H9 (cell line): ENCODE data around the gene KRTAP26-1. TPM values are rescaled to one million over a fixed set of nuclear protein-coding genes. Genes with fewer than 3 reads are reported as not detected.

ENCODE experiments used
- DNase-seq: peaks from one replicate; pipeline ENCODE4 v3.0.0-alpha.2; 2017
- H2AFZ ChIP-seq: one replicate; pipeline ENCODE4 v1.6.1; 2013; ENCODE audit warnings: mild to moderate bottlenecking, low read length, control low read depth, moderate library complexity
- H2AK5ac ChIP-seq: 2 replicates; pipeline ENCODE4 v1.6.1; 2013; ENCODE audit warnings: low read length, control low read depth, mixed read lengths; ENCODE audit not compliant: insufficient read length
- H2BK120ac ChIP-seq: one replicate; pipeline ENCODE4 v1.6.1; 2013; ENCODE audit warnings: low read depth, mild to moderate bottlenecking, low read length, control low read depth, inconsistent platforms; ENCODE audit not compliant: poor library complexity, severe bottlenecking
- H2BK12ac ChIP-seq: 2 replicates; pipeline ENCODE4 v1.6.1; 2013; ENCODE audit warnings: low read length, control low read depth, mixed read lengths, low read depth; ENCODE audit not compliant: insufficient read length
- H2BK15ac ChIP-seq: 2 replicates; pipeline ENCODE4 v1.6.1; 2013; ENCODE audit warnings: low read depth, low read length, control low read depth
- H2BK20ac ChIP-seq: one replicate; pipeline ENCODE4 v1.6.1; 2013; ENCODE audit warnings: low read depth, mild to moderate bottlenecking, low read length, control low read depth, inconsistent platforms; ENCODE audit not compliant: poor library complexity, severe bottlenecking
- H2BK5ac ChIP-seq: 2 replicates; pipeline ENCODE4 v1.6.1; 2013; ENCODE audit warnings: low read length, control low read depth, mixed read lengths; ENCODE audit not compliant: insufficient read length
- H3K14ac ChIP-seq: 2 replicates; pipeline ENCODE4 v1.6.1; 2013; ENCODE audit warnings: low read length, control low read depth; ENCODE audit not compliant: insufficient read depth
- H3K18ac ChIP-seq: 2 replicates; pipeline ENCODE4 v1.6.1; 2013; ENCODE audit warnings: low read depth, mild to moderate bottlenecking, mixed read lengths, low read length, control low read depth; ENCODE audit not compliant: insufficient read length
- H3K23ac ChIP-seq: 2 replicates; pipeline ENCODE4 v1.6.1; 2013; ENCODE audit warnings: low read length, control low read depth, mixed read lengths, low read depth; ENCODE audit not compliant: insufficient read length
- H3K23me2 ChIP-seq: 2 replicates; pipeline ENCODE4 v1.6.1; 2013; ENCODE audit warnings: low read depth, mild to moderate bottlenecking, mixed read lengths, low read length, control low read depth; ENCODE audit not compliant: insufficient read length, poor library complexity, severe bottlenecking
- H3K27ac ChIP-seq: 2 replicates; pipeline ENCODE4 v1.5.1; 2013; ENCODE audit warnings: low read length, control low read depth, mixed read lengths, low read depth; ENCODE audit not compliant: insufficient read length
- H3K27me3 ChIP-seq: 2 replicates; pipeline ENCODE4 v1.6.1; 2013; ENCODE audit warnings: low read length, control low read depth, inconsistent platforms; ENCODE audit not compliant: insufficient read depth
- H3K4ac ChIP-seq: 2 replicates; pipeline ENCODE4 v1.6.1; 2013; ENCODE audit warnings: low read depth, mild to moderate bottlenecking, control low read depth, inconsistent platforms, low read length, moderate library complexity
- H3K4me1 ChIP-seq: 2 replicates; pipeline ENCODE4 v1.6.1; 2013; ENCODE audit warnings: low read length, control low read depth, inconsistent platforms; ENCODE audit not compliant: insufficient read depth
- H3K4me2 ChIP-seq: 2 replicates; pipeline ENCODE4 v1.6.1; 2013; ENCODE audit warnings: low read length, control low read depth, mixed read lengths; ENCODE audit not compliant: insufficient read length, insufficient read depth
- H3K56ac ChIP-seq: 2 replicates; pipeline ENCODE4 v1.6.1; 2013; ENCODE audit warnings: low read depth, mild to moderate bottlenecking, mixed read lengths, low read length, control low read depth; ENCODE audit not compliant: insufficient read length
- H3K79me1 ChIP-seq: 2 replicates; pipeline ENCODE4 v1.6.1; 2013; ENCODE audit warnings: low read depth, mild to moderate bottlenecking, moderate library complexity, low read length, control low read depth, inconsistent platforms; ENCODE audit not compliant: insufficient read depth, poor library complexity, severe bottlenecking
- H3K79me2 ChIP-seq: 2 replicates; pipeline ENCODE4 v1.6.1; 2013; ENCODE audit warnings: low read length, control low read depth, inconsistent platforms; ENCODE audit not compliant: insufficient read depth
- H3K9ac ChIP-seq: 2 replicates; pipeline ENCODE4 v1.6.1; 2013; ENCODE audit warnings: low read length, control low read depth, mixed read lengths; ENCODE audit not compliant: insufficient read length; ENCODE audit errors: extremely low read depth
- H3K9me3 ChIP-seq: one replicate; pipeline ENCODE4 v1.6.1; 2013; ENCODE audit warnings: low read depth, low read length, inconsistent platforms; ENCODE audit not compliant: control insufficient read depth
- H3T11ph ChIP-seq: one replicate; pipeline ENCODE4 v1.6.1; 2013; ENCODE audit warnings: mild to moderate bottlenecking, low read length, control low read depth, inconsistent platforms
- H4K20me1 ChIP-seq: one replicate; pipeline ENCODE4 v1.6.1; 2013; ENCODE audit not compliant: control insufficient read depth, insufficient read length, insufficient read depth
- H4K5ac ChIP-seq: 2 replicates; pipeline ENCODE4 v1.6.1; 2013; ENCODE audit warnings: low read depth, mild to moderate bottlenecking, mixed read lengths, low read length, control low read depth; ENCODE audit not compliant: insufficient read length
- H4K8ac ChIP-seq: replicated peaks from 2 replicates; pipeline ENCODE4 v1.6.1; 2013; ENCODE audit warnings: low read length, control low read depth, mixed read lengths, low read depth; ENCODE audit not compliant: insufficient read length
- H4K91ac ChIP-seq: 2 replicates; pipeline ENCODE4 v1.6.1; 2013; ENCODE audit warnings: low read depth, mild to moderate bottlenecking, moderate library complexity, mixed read lengths, low read length, control low read depth; ENCODE audit not compliant: insufficient read length
- H3K27ac Mint-ChIP-seq, 3 experiments: 2 replicates in 2 of 3; 3 replicates in 1 of 3; pipeline ENCODE4 v1.8.0; 2020 to 2021; ENCODE audit warnings: mixed read lengths in 3 of 3, mild to moderate bottlenecking in 1 of 3, moderate library complexity in 1 of 3
- H3K27me3 Mint-ChIP-seq: 2 replicates; pipeline ENCODE4 v1.8.0; 2021; ENCODE audit warnings: low read depth, mild to moderate bottlenecking, moderate library complexity, mixed read lengths
- H3K36me3 Mint-ChIP-seq, 3 experiments: 2 replicates in 2 of 3; 3 replicates in 1 of 3; pipeline ENCODE4 v1.8.0; 2020 to 2021; ENCODE audit warnings: low read depth in 3 of 3, mixed read lengths in 3 of 3; ENCODE audit not compliant: insufficient read depth in 1 of 3
- H3K4me1 Mint-ChIP-seq, 2 experiments: 2 replicates each; pipeline ENCODE4 v1.8.0; 2020; ENCODE audit warnings: mixed read lengths in 2 of 2
- H3K4me3 Mint-ChIP-seq, 2 experiments: 2 replicates in 1 of 2; 3 replicates in 1 of 2; pipeline ENCODE4 v1.8.0; 2020 to 2021; ENCODE audit warnings: mild to moderate bottlenecking in 2 of 2, mixed read lengths in 2 of 2, moderate library complexity in 1 of 2
- H3K9me3 Mint-ChIP-seq, 2 experiments: 2 replicates in 1 of 2; 3 replicates in 1 of 2; pipeline ENCODE4 v1.8.0; 2020; ENCODE audit warnings: mild to moderate bottlenecking in 2 of 2, mixed read lengths in 2 of 2, moderate library complexity in 1 of 2
- CTCF ChIP-seq: fragments of 200-600 bp; sonication (generic); conservative IDR thresholded peaks from 3 replicates; pipeline ENCODE4 v1.8.0; 2021; ENCODE audit warnings: antibody characterized with exemption, mild to moderate bottlenecking
- WGBS: extraction: QIAGEN DNeasy Blood & Tissue Kit; methylation state at CpG from one replicate; pipeline ENCODE4 v1.1.7; 2013; ENCODE audit warnings: missing lambda C conversion rate, low lambda C conversion rate, mixed read lengths; ENCODE audit not compliant: insufficient read length; ENCODE audit errors: extremely low coverage; 5-methylcytosine and 5-hydroxymethylcytosine counted together
- total RNA-seq: library from RNA; stranded (reverse); gene quantifications from 2 replicates; pipeline ENCODE4 v1.2.1, GENCODE V29; 2021

The KRTAP26-1 gene
- total RNA-seq, 1 experiment from 2014 or later = not detected

- no peak overlapping the region for H3K4ac ChIP-seq
- H3K23me2 ChIP-seq = no peaks in the 10 kb centered on the region
- no peak overlapping the region for H3K27ac ChIP-seq
- no peaks in the 10 kb centered on the region for H4K20me1 ChIP-seq
- H2BK5ac ChIP-seq = no peak overlapping the region
- Mint-ChIP-seq H3K27ac (no peak overlapping the region), H3K4me3 (no peak overlapping the region), H3K36me3 (no peaks in the 10 kb centered on the region), H3K9me3 (no peaks in the 10 kb centered on the region), H3K4me1 (no peaks in the 10 kb centered on the region), H3K27me3 (no peaks in the 10 kb centered on the region)
- no peak overlapping the region for H4K8ac ChIP-seq
- H3K79me2 ChIP-seq = no peaks in the 10 kb centered on the region; the same call in 1 of the 2 replicates
- no peak overlapping the region for H4K5ac ChIP-seq
- H3K56ac ChIP-seq = no peak overlapping the region
- no peak overlapping the region for H4K91ac ChIP-seq
- no peak overlapping the region for H2BK15ac ChIP-seq
- no peak overlapping the region for H3K9ac ChIP-seq
- H2BK20ac ChIP-seq = no peak overlapping the region
- no CpG with 5 or more reads among the region's 4 CpGs for WGBS
- H3K79me1 ChIP-seq = no peaks in the 10 kb centered on the region
- H3K4me1 ChIP-seq = no peaks in the 10 kb centered on the region
- no peak overlapping the region for H3K4me2 ChIP-seq
- TF ChIP-seq CTCF = no peak
- H2AFZ ChIP-seq = no peak overlapping the region
- DNase-seq = no peak
- no peaks in the 10 kb centered on the region for H3K9me3 ChIP-seq
- H2BK120ac ChIP-seq = no peak overlapping the region
- no peak overlapping the region for H3K23ac ChIP-seq
- no peak overlapping the region for H3T11ph ChIP-seq
- H2BK12ac ChIP-seq = no peak overlapping the region
- H2AK5ac ChIP-seq = no peak overlapping the region
- no peak overlapping the region for H3K18ac ChIP-seq
- no peaks in the 10 kb centered on the region; the same call in 1 of the 2 replicates for H3K27me3 ChIP-seq
- no peak overlapping the region for H3K14ac ChIP-seq
Measured at GRCh38 chr21:30338717-30339116, 18.6 kb upstream of the KRTAP26-1 start.
